C4-2B (cell line): Measurements from ENCODE around the gene TUNAR.

Experiments
- ZFX ChIP-seq: fragments of 450-650 bp; IDR thresholded peaks from 2 replicates; pipeline ENCODE4 v1.6.1; 2017
- TF ChIP-seq, protein P1 (sequence below): fragments of 450-650 bp; conservative IDR thresholded peaks from 2 replicates; pipeline ENCODE4 v1.5.1; 2017; ENCODE audit warnings: mild to moderate bottlenecking

DNA sequence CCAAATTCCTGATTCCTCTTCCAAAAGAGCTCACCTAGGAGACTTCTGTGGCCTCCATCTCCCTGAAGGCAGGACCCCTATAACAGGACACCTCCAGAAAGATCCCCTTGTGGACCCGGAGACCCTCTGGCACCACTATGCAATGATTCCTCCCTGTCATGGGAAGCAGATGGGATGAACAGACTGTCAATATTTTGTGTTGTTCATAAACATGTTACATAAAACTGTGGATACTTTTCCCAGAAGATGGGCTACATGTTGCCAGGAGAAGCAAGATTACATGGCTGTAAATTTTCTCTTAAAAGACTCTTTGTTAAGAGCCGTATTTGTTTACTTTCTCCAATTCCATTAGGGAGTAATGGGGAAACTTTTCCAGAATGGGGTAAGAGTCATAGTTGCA lies 52.1 kb downstream of the TUNAR start:
- TF ChIP-seq, protein P1, sequence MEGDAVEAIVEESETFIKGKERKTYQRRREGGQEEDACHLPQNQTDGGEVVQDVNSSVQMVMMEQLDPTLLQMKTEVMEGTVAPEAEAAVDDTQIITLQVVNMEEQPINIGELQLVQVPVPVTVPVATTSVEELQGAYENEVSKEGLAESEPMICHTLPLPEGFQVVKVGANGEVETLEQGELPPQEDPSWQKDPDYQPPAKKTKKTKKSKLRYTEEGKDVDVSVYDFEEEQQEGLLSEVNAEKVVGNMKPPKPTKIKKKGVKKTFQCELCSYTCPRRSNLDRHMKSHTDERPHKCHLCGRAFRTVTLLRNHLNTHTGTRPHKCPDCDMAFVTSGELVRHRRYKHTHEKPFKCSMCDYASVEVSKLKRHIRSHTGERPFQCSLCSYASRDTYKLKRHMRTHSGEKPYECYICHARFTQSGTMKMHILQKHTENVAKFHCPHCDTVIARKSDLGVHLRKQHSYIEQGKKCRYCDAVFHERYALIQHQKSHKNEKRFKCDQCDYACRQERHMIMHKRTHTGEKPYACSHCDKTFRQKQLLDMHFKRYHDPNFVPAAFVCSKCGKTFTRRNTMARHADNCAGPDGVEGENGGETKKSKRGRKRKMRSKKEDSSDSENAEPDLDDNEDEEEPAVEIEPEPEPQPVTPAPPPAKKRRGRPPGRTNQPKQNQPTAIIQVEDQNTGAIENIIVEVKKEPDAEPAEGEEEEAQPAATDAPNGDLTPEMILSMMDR, result no peak
- no peak for TF ChIP-seq ZFX
